Suprapubic skin (tissue), 4 donors: ENCODE measurements around the gene FASN.

Experiments
- EP300 ChIP-seq: sonication (generic); formaldehyde crosslinking; IDR thresholded peaks from one replicate; pipeline ENCODE4 v1.6.1; 2017; ENCODE audit warnings: antibody characterized with exemption
- POLR2A ChIP-seq, 2 donors: fragments of 450-650 bp; IDR thresholded peaks; one replicate each; pipeline ENCODE4 v1.6.1; 2017; ENCODE audit warnings: antibody characterized with exemption in 2 of 2, mild to moderate bottlenecking in 2 of 2, moderate library complexity in 2 of 2
- POLR2AphosphoS5 ChIP-seq, 3 donors: sonication (generic); formaldehyde crosslinking; IDR thresholded peaks; one replicate each; pipeline ENCODE4 v1.6.1; 2017; ENCODE audit warnings: antibody characterized with exemption in 3 of 3
- TF ChIP-seq, protein P1 (sequence below), 2 donors: fragments of 200-600 bp in 1 of 2; fragments of 450-650 bp in 1 of 2; sonication (generic) in 1 of 2; IDR thresholded peaks; one replicate each; pipeline ENCODE4 v1.5.1; 2016 to 2019; ENCODE audit warnings: antibody characterized with exemption in 2 of 2, mild to moderate bottlenecking in 1 of 2, moderate library complexity in 1 of 2

- TF ChIP-seq POLR2A (IDR thresholded peaks at IDR 0.05), result no peak
- TF ChIP-seq, protein P1, sequence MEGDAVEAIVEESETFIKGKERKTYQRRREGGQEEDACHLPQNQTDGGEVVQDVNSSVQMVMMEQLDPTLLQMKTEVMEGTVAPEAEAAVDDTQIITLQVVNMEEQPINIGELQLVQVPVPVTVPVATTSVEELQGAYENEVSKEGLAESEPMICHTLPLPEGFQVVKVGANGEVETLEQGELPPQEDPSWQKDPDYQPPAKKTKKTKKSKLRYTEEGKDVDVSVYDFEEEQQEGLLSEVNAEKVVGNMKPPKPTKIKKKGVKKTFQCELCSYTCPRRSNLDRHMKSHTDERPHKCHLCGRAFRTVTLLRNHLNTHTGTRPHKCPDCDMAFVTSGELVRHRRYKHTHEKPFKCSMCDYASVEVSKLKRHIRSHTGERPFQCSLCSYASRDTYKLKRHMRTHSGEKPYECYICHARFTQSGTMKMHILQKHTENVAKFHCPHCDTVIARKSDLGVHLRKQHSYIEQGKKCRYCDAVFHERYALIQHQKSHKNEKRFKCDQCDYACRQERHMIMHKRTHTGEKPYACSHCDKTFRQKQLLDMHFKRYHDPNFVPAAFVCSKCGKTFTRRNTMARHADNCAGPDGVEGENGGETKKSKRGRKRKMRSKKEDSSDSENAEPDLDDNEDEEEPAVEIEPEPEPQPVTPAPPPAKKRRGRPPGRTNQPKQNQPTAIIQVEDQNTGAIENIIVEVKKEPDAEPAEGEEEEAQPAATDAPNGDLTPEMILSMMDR (IDR thresholded peaks at IDR 0.05), result no peak
- no peak for TF ChIP-seq EP300
- no peak for TF ChIP-seq POLR2AphosphoS5 (IDR thresholded peaks at IDR 0.05)
Measured at GRCh38 chr17:82065193-82065637, 32.8 kb downstream of the FASN start.
